Measurements from ENCODE around the gene GFRAL. TPM values are rescaled to one million over a fixed set of nuclear protein-coding genes. Genes with fewer than 3 reads are reported as not detected.

Gene GFRAL
- total RNA-seq, 4 donors from 2014 or later, result not detected

DNA sequence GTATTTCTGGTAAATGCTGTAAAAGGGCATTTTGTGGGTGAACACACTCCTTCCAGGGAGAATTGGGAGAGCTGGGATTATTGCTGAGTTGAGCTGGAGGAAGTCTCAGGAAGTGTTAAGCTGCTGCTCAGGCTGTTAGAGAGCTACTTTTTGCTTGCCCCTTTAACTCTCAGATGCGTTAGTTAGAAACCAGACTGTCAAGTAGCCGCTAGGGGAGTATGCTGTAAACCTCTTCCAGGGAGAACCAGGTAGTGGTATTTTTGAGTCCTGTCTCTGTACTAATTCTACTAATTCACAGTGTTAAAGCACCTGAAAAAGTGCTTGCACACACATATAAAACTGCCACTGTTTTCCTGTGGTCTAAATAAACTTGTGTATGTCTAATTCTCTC is 6.6 kb upstream of the GFRAL start:
- H3K4me3 ChIP-seq, result no peak overlapping the region
- no peaks in the 10 kb centered on the region for H3K4me1 ChIP-seq
- H3K36me3 ChIP-seq, result no peaks in the 10 kb centered on the region
- TF ChIP-seq CTCF (IDR thresholded peaks at IDR 0.05) (no peak), POLR2AphosphoS5 (IDR thresholded peaks at IDR 0.05) (no peak), POLR2A (IDR thresholded peaks at IDR 0.05) (no peak), EP300 (IDR thresholded peaks at IDR 0.05) (no peak)
- no peaks in the 10 kb centered on the region for H3K27me3 ChIP-seq
- no peak for DNase-seq (ENCODE audit: low spot score in 2 of 2)
- WGBS, result 19% methylated on average over 2 of the region's 2 CpGs
- no peaks in the 10 kb centered on the region for H3K9me3 ChIP-seq
- no peak overlapping the region for H3K27ac ChIP-seq

DNA sequence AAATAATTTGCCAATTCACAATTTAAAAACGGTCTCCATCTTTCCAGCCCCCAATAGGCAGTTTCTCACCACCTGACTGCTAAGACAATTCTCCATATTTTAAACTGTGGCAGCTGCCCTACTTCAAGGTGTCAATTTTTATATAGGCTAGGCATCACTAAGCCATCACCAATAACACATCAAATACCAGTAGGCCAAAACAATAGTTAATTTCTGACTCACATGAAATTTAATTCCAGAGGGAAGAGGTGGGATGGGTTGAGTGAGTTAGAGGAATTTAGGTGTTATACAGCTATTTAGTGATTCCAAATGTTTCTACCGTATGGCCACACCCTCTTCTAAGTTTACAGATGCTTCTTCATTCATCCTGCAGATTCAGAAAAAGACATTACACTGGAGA is 49.9 kb downstream of the GFRAL start:
- no peak for DNase-seq (ENCODE audit: low spot score in 2 of 2)
- no peak for TF ChIP-seq EP300 (IDR thresholded peaks at IDR 0.05)
- no peak for TF ChIP-seq CTCF (IDR thresholded peaks at IDR 0.05)
- no peak for TF ChIP-seq POLR2AphosphoS5 (IDR thresholded peaks at IDR 0.05)
- no peak for TF ChIP-seq POLR2A (IDR thresholded peaks at IDR 0.05)
- H3K9me3 ChIP-seq, result peaks cover 6% of the 10 kb centered on the region
- H3K36me3 ChIP-seq, result no peaks in the 10 kb centered on the region
- WGBS, result 60% methylated on average over 2 of the region's 2 CpGs
- H3K4me1 ChIP-seq, result no peaks in the 10 kb centered on the region
- no peak overlapping the region for H3K27ac ChIP-seq
- H3K27me3 ChIP-seq, result no peaks in the 10 kb centered on the region
- H3K4me3 ChIP-seq, result no peak overlapping the region

GRCh38 chr6:55379471-55379870 is 52.2 kb downstream of the GFRAL start:
- Histone ChIP-seq H3K36me3 (no peaks in the 10 kb centered on the region), H3K4me1 (no peaks in the 10 kb centered on the region), H3K27me3 (no peaks in the 10 kb centered on the region), H3K9me3 (peaks cover 6% of the 10 kb centered on the region), H3K4me3 (no peak overlapping the region), H3K27ac (no peak overlapping the region)
- no peak for DNase-seq (ENCODE audit: low spot score in 2 of 2)
- no peak for TF ChIP-seq POLR2AphosphoS5 (IDR thresholded peaks at IDR 0.05)
- no peak for TF ChIP-seq CTCF (IDR thresholded peaks at IDR 0.05)
- no peak for TF ChIP-seq POLR2A (IDR thresholded peaks at IDR 0.05)
- TF ChIP-seq EP300 (IDR thresholded peaks at IDR 0.05), result no peak

- H3K4me3 ChIP-seq, result no peak overlapping the region
- 52% methylated on average over 1 of the region's 1 CpG for WGBS
- H3K27ac ChIP-seq, result no peak overlapping the region
- no peak for DNase-seq (ENCODE audit: low spot score in 2 of 2)
- H3K27me3 ChIP-seq, result no peaks in the 10 kb centered on the region
- TF ChIP-seq EP300 (IDR thresholded peaks at IDR 0.05) (no peak), CTCF (IDR thresholded peaks at IDR 0.05) (no peak), POLR2A (IDR thresholded peaks at IDR 0.05) (no peak), POLR2AphosphoS5 (IDR thresholded peaks at IDR 0.05) (no peak)
- no peaks in the 10 kb centered on the region for H3K4me1 ChIP-seq
- no peaks in the 10 kb centered on the region for H3K36me3 ChIP-seq
- peaks cover 6% of the 10 kb centered on the region for H3K9me3 ChIP-seq
Measured at GRCh38 chr6:55379895-55380294, 52.6 kb downstream of the GFRAL start.

GRCh38 chr6:55388211-55388610 is 60.9 kb downstream of the GFRAL start:
- Histone ChIP-seq H3K4me1 (no peaks in the 10 kb centered on the region), H3K27ac (no peak overlapping the region), H3K36me3 (no peaks in the 10 kb centered on the region), H3K27me3 (no peaks in the 10 kb centered on the region), H3K9me3 (no peaks in the 10 kb centered on the region), H3K4me3 (no peak overlapping the region)
- TF ChIP-seq EP300 (IDR thresholded peaks at IDR 0.05) (no peak), CTCF (IDR thresholded peaks at IDR 0.05) (no peak), POLR2A (IDR thresholded peaks at IDR 0.05) (no peak), POLR2AphosphoS5 (IDR thresholded peaks at IDR 0.05) (no peak)
- DNase-seq (ENCODE audit: low spot score in 2 of 2), result no peak
- 75% methylated on average over 3 of the region's 3 CpGs for WGBS

Measured in suprapubic skin (tissue), 4 donors.